ENCODE results near the gene SART3. TPM values are rescaled to one million over a fixed set of nuclear protein-coding genes. Genes with fewer than 3 reads are reported as not detected.
"Not testable (repeated sequence)": the region's sequence is repeated elsewhere in the genome, so short reads cannot be mapped to it uniquely, and the experiment has no call there.

SART3 gene
- total RNA-seq, 1 donor from 2014 or later, result 24.7 TPM

DNA sequence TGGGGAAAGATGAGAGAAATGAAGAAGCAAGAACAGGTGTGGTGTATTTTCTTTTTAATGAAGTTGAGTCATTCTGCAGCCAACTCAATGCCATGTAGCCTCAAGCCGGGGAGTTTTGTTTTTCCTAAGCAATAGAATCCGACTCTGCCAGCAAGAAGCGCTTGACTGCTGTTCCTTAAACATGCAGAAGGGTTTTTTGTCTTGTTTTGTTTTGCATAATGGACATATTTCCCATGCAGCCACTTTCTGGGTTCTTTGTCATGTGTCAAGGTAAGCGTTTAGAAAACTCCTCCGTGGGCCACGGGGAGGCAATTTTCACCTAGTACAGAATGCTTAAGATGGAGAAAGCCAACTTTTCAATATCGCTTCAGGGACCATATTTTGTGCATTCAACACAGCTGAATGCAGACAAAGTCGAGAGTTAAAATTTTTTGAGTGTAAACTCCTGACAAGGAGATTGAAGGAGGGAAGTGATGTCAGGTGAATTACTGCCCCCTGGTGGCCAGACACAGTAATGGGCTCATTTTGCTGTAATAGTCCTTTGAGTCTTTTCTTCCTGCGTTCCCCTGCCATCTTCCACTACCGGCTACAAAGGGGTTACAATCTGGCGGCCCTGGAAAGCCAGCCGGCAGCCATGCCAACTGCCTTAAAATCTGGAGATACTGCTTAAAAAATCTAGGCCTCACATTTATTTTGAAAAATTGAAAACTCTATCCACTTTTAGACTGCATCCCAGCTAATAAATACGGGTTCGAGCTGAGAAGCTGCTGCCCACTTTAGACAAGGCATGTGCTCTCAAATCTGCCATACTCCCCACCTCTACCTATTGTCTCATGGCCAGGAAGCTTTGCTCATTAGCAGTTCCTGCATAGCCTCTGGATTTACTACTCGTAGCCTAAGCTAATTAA is 49.1 kb downstream of the SART3 start:
- intact Hi-C loops (cut with micrococcal nuclease), result no loop called here
- ATAC-seq, result no peak
- peak; percentile 64 for DNase-seq

GRCh38 chr12:108510836-108511235 is 50.1 kb downstream of the SART3 start:
- intact Hi-C loops (cut with micrococcal nuclease), result no loop called here
- ATAC-seq (no peak), DNase-seq (no peak)

- intact Hi-C loops (cut with micrococcal nuclease), result no loop called here
- ATAC-seq (no peak), DNase-seq (no peak)
Measured at GRCh38 chr12:108509806-108510205, 51.2 kb downstream of the SART3 start.

- DNase-seq, result no peak
- intact Hi-C loops (cut with micrococcal nuclease), result no loop called here
- no peak for ATAC-seq
Measured at GRCh38 chr12:108507971-108508642, 52.9 kb downstream of the SART3 start.

- DNase-seq, result no peak
- no peak for ATAC-seq
- intact Hi-C loops (cut with micrococcal nuclease), result no loop called here
Measured at GRCh38 chr12:108505129-108505528, 55.8 kb downstream of the SART3 start.

DNA sequence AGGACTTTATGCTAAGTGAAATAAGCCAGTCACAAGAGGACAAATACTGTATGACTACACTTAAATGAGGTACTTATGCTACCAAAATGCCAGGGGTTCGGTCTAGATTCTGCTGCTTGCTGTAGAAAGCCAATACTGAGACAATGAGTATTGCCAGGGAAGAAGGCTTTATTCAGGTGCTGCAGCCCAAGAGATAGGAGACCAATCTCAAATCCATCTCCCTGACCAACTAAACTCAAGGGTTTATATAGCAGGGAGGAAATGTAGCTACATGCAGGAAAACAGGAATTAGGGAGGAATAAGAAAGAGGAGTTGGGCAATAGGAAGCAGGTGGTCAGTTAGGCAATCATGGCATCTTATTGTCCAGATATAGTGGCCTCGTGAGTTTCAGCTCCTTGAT is 58.1 kb downstream of the SART3 start:
- ATAC-seq (no peak), DNase-seq (no peak)
- intact Hi-C loops (cut with micrococcal nuclease), result no loop called here

- intact Hi-C loops (cut with micrococcal nuclease), result no loop called here
- ATAC-seq (no peak), DNase-seq (no peak)
Measured at GRCh38 chr12:108498136-108498535, 62.8 kb downstream of the SART3 start.

DNA sequence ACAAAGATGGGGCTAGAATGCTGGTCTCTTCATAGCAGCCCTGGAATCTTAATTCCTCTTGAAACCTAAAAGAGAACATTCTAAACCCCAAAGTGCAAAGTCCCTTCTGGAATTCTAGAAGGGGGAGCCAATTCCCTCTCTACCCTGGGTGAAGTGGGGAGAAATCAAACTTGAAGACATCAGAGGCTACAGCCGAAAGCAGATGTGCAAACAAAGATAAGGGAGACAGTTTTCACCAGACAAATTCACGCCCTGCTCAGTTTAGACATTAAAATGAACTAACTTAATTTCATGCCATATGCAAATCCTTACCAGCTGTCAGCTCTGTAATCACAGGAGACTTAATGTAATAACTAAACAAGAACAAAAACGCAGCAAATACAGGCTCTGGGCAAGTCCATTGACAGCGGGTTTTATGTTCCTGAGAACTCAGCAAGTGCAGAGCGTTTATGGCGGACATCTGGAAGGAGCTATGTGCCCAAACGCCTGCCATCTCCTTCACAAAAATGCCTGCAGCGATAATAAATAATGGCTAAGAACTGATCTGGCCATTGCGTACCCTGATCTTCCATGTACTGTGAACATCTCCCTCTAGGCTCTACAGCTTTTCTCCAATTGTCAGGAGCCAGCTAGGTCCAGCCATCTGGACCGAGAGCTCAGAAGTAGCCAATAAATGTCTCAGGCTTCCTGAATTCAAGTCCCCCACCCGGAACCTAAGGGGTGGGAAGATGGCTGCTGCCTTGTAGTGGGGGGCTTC is 65.0 kb downstream of the SART3 start:
- intact Hi-C loops (cut with micrococcal nuclease), result no loop called here
- ATAC-seq (no peak), DNase-seq (no peak)

GRCh38 chr12:108495054-108495453 is 65.9 kb downstream of the SART3 start:
- no peak for DNase-seq
- ATAC-seq, result no peak
- intact Hi-C loops (cut with micrococcal nuclease), result no loop called here

DNA sequence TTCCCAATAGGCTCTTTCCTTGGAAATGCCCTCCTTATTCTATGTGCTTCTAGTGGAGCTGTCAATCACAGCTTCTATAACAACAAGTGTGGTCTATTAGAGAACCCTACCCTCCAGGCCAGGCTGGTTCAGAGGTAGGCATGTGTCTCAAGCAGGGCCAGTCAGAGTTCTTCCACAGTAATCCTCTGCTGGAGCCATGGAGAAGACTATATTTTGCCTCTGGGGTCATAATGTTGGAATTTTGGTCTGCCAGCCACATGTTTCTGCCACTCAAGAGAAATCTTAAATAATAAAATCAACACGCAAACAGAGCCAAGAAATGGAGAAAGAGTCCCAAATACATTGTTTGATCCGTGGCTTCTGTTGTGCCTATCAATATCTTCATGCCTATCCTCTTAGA is 69.7 kb downstream of the SART3 start:
- DNase-seq (no peak), ATAC-seq (no peak)
- intact Hi-C loops (cut with micrococcal nuclease), result no loop called here

DNA sequence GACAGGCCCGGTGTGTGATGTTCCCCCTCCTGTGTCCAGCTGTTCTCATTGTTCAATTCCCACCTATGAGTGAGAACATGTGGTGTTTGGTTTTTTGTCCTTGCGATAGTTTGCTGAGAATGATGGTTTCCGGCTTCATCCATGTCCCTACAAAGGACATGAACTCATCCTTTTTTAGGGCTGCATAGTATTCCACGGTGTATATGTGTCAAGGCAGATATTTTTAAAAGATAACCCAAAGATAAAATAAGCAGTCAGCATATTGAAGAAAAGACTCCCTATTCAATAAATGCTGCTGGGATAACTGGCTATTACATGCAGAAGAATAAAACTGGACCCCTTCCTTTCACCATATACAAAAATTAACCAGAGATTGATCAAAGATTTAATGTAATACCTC is 73.9 kb downstream of the SART3 start:
- ATAC-seq; intact Hi-C loops (cut with micrococcal nuclease); DNase-seq: not testable (repeated sequence)

DNA sequence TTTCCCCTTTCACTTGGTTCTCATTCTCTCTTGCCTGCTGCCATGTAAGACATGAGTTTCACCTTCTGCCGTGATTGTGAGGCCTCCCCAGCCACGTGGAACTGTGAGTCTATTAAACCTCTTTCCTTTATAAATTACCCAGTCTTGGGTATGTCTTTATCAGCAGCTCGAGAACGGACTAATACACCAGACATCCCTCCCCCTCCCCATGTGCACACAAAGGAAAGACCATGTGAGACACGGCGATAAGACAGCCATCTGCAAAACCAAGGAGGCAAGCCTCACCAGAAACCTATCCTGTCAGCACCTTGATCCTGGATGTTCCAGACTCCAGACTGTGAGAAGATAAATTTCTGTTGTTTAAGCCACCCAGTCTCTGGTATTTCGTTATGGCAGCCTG is 75.6 kb downstream of the SART3 start:
- intact Hi-C loops (cut with micrococcal nuclease); ATAC-seq; DNase-seq: not testable (repeated sequence)

DNA sequence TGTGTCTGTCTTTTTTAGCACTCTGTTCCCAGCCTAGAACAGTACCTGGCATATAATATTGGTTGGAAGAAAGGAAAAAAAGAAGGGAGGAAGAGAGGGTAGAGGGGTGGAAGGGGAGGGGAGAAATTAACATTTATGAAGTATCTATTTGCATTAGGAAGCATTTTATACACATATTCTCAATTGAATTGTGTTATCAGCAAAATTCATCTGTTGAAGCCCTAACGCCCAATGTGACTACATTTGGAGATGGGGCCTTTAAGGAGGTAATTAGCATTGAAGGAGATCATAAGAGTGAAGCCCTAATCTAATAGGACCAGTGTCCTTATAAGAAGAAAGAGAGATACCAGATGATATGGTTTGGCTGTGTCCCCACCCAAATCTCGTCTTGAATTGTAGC is 76.1 kb downstream of the SART3 start:
- no peak for DNase-seq
- ATAC-seq, result no peak
- intact Hi-C loops (cut with micrococcal nuclease), result no loop called here

- intact Hi-C loops (cut with micrococcal nuclease), result no loop called here
- ATAC-seq (no peak), DNase-seq (no peak)
Measured at GRCh38 chr12:108484431-108484830, 76.5 kb downstream of the SART3 start.

DNA sequence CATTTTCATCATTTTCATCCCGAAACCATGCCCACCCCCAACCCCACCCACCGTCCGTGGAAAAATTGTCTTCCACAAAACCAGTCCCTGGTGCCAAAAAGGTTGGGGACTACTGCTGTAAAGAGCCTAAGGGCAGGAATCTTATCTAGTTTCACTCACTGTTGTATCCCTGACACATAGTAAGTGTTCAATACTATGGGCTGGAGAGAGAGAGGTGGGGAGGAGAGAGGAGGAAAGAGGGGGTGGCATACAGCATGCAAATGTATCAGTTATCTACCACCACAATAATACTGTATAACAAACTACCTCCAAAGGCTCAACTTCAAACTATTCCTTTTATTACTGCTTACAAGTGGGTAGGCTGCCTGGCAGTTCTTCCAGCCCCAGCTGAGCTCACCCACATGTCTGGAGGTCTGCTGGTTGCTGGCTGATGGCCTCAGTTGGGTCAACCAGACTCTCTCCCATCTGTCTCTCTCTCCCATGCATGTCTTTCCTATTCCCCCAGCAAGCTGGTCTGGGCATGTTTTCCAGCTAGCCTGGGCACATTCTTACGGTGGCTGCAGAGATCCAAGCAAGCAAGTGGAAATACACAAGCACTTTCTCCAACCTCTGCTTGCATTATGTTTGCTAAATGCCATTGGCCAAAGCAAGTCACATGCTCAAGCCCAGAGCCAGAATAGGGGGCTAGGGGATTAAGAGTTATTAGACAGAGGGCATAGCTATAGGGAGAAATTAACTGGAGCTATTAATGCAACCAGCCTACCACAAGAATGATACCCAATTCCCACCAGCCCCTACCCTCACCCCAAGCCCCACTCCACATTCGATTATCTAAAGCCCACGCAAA is 77.5 kb downstream of the SART3 start:
- intact Hi-C loops (cut with micrococcal nuclease), result no loop called here
- ATAC-seq, result no peak
- DNase-seq, result no peak

GRCh38 chr12:108482717-108483212 is 78.2 kb downstream of the SART3 start:
- ATAC-seq (no peak), DNase-seq (no peak)
- intact Hi-C loops (cut with micrococcal nuclease), result no loop called here

GRCh38 chr12:108479364-108480070 is 81.5 kb downstream of the SART3 start:
- ATAC-seq (no peak), DNase-seq (no peak)
- intact Hi-C loops (cut with micrococcal nuclease), result no loop called here

DNA sequence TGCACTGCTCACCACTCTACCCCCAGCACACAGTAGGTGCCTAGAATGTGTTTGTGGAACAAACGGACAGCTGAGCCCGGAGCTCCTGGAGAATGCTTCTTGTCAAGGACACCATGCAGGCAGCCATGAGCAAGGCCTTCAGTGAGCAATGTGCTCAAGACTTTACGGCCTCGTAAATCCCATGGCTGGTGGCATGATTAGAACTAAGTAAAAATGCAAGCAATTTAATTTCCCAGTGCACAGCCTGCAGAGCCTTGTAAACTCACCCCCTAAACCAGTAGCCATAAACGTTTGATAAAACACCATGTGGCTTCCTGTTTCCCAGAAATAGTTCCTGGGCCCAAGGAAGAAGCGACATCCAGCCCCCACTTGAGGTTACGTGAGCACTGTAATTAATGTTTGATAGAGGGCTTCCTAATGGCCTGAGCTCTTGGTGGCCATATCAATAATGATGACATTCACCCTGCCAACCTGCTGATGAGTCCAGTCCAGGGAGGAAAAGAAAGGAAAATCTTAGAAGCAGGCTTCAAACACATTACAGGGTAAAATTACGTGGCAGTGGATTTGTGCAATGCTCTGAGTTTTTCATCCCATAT is 82.3 kb downstream of the SART3 start:
- no peak for DNase-seq
- intact Hi-C loops (cut with micrococcal nuclease), result no loop called here
- ATAC-seq, result no peak

All from left ventricle myocardium superior (tissue), 1 donor.